ENCODE measurements around the gene KLHL17.

Gene KLHL17

GRCh38 chr1:960363-961131 lies at the start of gene KLHL17:
Gene KLHL17, plus strand, starts transcription at chr1:960584. Its CDS starts 110 bp downstream, at chr1:960694.
- DNase-seq: peak; percentile 44

DNA sequence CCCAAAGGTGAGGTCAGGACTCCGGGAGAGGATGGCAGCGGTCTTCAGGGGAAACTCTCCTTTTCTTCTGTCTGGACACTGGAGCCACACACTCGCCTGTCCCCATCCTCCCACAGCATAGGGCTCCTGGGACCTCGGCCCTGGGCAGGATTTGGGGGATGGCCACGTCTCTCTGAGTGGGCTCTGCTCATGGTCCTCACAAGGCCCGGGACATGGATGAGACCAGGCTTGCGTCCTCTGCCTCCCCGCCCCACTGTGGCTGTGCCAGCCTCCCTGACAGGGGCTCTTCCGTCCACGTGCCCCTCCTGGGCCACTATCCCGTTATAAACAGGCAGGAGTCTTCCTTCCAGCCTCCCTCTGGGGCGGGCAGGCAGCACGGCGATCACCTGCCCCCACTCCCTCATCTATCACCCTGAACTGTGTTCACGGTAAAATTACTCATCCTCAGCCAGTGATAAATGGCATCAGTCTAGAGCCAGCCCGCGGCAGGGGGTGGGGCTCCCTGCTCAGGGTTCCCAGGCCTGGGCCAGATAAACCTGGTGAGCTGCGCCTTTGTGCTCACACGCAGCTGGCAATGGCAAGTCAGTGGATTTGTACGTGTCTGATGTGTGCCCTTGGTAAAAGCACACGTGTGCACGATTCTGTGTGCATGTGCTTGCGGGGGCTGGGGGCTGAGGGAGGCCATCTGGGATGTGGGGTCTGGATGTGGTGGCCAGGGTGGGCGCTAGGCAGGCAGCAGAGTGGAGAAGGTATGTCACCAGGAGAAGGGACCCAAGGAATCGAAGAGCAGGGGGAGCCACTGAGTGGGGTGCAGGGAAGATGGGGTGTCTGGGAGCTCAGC lies 49.3 kb upstream of the KLHL17 start:
- no peak for DNase-seq

DNA sequence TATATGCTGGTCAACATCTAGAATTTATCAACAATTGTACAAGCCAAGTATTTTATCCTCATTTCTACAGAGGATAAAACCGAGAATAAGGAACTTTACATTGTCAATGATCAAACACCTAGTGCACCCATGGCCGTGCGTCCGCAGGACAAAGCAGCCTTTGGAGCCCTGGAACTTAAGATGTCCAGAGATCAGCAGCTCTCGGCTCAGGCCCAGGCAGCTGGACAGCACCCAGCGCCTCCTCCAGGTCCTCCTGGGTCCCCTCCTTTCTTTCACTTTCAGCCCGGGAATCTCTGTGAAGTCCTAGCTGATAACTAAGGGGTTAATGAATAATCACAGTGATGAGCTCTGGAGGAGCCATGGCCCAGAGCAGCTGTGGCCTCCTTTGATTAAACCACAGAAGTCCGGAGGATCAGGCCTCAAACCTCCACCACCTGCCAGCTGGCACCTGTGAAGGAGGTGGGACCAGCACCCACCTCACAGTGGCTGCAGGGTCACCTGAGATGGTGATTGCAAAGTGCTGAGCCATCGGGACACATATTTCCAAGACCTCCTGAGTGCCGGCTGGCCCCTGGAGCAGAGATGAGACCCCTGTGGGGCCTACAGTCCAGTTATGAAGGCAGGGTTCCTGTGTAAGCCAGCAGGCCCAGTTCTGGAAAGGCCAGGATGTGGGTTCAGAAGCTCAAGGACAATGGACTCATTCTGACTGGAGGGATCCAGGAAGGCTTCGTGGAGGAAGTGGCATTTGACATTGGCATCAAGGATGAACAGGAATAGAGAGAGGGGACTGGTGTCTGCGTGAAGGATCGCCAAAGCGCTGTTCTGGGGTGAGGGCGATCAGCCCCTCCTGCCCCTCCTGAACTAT lies 48.3 kb upstream of the KLHL17 start:
- no peak for DNase-seq

GRCh38 chr1:912740-913301 lies 47.6 kb upstream of the KLHL17 start:
- DNase-seq: no peak

GRCh38 chr1:913491-914130 lies 46.8 kb upstream of the KLHL17 start:
- DNase-seq: no peak

DNA sequence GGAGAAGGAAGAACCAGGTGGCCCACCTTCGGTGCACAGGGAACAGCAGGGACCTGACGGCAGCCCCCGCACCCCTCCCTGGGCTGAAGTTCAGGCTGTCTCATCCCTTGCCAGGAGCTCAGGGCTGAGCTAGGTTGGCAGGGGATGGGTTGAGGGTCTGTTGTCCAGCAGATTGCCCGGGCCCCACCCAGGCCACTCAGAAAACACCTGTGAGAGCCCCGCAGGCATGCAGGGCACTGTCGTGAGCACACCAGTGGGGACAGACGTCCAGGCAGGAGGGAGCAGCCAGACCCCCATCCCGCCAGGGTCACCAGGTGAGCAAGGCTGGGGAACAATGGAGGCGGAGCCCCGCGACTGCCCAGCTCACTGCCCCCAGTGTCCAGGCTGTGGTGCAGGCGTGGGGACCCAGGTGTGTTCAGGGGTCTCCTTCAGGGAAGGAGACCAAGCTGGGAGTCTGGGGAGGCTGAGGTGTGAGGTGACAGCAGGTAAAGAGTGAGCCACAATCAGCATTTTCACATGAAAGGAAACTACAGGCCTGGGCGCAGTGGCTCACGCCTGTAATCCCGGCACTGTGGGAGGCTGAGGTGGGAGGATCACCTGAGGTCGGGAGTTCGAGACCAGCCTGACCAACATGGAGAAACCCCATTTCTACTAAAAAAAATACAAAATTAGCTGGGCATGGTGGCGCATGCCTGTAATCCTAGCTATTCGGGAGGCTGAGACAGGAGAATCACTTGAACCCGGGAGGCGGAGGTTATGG lies 46.1 kb upstream of the KLHL17 start:
- no peak for DNase-seq

DNA sequence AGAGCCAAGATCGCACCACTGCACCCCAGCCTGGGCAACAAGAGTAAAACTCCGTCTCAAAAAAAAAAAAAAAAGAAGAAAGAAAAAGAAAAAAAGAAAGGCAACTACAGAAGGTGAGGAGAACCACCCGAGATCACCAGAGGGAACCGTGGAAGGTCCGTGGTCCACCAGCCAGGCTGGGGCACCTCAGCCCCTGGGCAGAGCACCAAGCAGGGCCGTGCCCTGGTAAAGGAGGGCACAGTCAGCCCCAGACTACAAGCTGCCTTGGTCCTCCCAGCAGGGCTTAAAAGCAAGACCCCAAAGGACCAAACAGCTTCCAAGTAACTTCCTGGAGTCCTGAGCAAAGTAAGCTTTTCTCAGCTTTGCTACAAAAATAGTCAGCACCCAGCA lies 45.5 kb upstream of the KLHL17 start:
- DNase-seq: no peak

GRCh38 chr1:915295-916172 lies 44.9 kb upstream of the KLHL17 start:
- no peak for DNase-seq

GRCh38 chr1:916173-917075 lies 44.0 kb upstream of the KLHL17 start:
- DNase-seq: no peak

- DNase-seq: no peak
These were observed 43.3 kb upstream of the KLHL17 start for GRCh38 chr1:917076-917459.

DNA sequence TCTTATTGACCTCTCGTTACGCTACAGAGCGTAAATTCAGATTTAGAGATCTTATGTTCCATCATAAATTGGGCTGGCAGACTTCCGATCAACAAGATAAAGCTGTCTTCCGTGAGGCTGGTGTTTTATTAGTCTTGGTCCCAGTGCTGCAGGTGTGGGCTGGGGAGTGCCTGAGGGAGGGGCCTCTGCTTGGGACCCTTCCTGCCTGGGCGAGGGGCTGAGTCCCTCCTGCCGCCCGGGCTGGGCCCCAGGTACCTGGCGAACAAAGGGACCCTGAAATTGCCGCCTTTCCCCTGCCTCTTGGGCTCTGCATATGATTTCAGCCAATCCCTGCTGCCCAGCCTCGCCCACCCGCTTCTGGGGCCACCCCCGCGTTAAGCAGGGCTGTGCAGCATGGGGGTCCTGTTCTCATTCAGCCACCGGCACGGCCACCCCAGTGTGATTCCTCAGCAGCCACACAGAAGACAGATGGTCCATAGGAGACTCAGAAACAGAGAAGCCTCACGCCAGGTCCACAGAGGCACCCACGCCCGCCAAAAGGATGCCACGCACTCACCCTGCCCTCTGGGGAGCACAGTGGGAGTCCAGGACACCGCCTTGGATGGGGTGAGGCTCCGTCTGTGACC lies 42.8 kb upstream of the KLHL17 start:
- DNase-seq: no peak

DNA sequence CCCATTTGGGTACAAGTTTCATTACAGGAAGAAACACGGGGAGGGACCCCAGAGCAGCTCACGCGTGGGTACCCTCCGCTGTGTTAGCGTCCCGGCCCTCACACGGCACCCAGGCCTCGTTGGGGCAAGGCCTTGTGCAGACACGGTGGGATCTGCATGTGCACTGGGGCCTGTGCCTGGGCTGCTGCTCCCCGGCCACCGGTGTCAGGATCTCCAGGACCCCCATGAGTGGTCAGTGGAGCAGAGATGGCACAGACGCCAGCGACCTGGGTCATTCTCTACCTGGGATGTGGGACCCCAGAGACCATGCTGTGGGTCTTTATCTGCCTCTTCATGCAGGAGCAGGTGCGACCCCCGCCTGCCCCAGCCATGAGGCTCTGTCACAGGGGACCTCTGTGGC lies 42.0 kb upstream of the KLHL17 start:
- no peak for DNase-seq

GRCh38 chr1:918843-919242 lies 41.5 kb upstream of the KLHL17 start:
- DNase-seq: no peak

DNA sequence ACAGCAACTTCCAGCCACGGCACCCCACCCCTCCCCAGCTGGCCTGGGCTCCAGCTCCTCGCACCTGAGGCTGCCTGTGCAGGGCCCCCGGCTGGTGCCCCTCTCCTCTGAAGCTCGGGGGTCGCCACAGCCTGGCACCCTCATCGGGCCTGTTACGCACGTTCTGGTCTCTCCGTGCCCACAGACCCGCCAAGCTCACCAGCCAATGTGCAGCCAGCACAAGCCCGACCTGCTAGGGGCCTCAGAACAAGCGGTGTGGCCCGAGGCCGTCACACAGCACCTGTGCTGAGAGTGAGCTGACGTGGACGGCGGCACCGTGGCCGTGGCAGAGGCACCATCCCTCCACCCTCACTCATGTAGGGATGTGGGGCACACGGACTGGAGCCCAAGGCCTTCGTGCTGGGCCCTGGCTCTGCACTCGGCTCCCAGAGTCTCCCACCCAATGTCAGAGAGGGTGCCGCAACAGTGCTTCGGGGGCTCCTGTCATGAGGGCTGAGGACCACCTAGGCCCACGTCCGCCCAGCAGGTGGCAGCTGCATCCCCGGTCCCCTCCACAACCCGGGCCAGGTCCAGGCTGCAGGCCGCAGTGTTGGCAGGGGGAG lies 41.0 kb upstream of the KLHL17 start:
- DNase-seq: no peak

- no peak for DNase-seq
These were observed 40.4 kb upstream of the KLHL17 start for GRCh38 chr1:920010-920409.

- no peak for DNase-seq
These were observed 39.9 kb upstream of the KLHL17 start for GRCh38 chr1:920521-920920.

DNA sequence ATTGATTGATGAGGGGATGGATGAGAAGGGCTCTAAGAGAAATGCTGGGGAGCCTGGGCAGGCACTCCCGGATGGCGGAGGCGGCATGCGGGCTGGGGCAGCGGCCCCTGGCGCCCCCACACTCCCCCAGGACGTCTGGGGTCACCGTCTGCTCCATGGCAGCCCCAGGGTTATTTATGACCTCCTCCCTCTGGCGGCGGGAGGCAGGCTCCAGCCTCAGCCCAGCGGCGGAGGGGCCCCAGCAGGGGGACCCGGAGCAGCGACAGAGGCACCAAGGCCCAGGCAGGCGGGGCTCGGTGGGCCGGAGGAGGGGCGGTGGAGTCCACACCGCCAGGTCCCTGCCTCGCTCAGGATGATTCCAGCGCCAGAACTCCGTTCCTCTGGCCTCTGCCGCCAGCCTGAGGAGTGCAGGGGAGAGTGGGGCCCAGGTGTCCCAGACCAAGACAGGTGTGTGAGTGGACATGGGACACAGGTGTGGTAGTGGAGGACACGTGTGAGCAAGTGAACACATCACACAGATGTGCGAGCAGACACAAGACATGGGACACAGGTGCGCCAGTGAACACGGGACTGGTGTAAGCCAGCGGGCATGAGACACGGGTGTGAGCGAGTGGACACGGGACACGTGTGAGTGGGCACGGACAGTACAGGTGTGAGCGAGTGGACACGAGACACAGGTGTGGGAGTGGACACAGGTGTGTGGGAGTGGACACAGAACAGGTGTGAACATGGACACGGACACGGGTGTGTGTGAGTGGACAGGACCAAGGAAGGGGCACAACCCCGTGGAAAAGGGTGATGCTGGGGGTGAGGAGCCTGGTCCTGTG lies 39.2 kb upstream of the KLHL17 start:
- DNase-seq: peak; percentile 47
